Stimulated activated CD8-positive, alpha-beta memory T cell treated with anti-CD3 and anti-CD28 coated beads, Interleukin-7, amount 100 ng/mL, for 48 hours (primary cell): ENCODE results near the gene PDIA6.
"Not testable (repeated sequence)": the region's sequence is repeated elsewhere in the genome, so short reads cannot be mapped to it uniquely, and the experiment has no call there.

Experiments used
- DNase-seq, 2 donors: peaks; one replicate each; pipeline ENCODE4 v3.0.0-alpha.2; 2020; ENCODE audit warnings: low read depth in 1 of 2; ENCODE audit errors: extremely low read depth in 1 of 2

The PDIA6 gene

GRCh38 chr2:10811517-10811916 lies 1.1 kb downstream of the PDIA6 start:
- no peak for DNase-seq

DNA sequence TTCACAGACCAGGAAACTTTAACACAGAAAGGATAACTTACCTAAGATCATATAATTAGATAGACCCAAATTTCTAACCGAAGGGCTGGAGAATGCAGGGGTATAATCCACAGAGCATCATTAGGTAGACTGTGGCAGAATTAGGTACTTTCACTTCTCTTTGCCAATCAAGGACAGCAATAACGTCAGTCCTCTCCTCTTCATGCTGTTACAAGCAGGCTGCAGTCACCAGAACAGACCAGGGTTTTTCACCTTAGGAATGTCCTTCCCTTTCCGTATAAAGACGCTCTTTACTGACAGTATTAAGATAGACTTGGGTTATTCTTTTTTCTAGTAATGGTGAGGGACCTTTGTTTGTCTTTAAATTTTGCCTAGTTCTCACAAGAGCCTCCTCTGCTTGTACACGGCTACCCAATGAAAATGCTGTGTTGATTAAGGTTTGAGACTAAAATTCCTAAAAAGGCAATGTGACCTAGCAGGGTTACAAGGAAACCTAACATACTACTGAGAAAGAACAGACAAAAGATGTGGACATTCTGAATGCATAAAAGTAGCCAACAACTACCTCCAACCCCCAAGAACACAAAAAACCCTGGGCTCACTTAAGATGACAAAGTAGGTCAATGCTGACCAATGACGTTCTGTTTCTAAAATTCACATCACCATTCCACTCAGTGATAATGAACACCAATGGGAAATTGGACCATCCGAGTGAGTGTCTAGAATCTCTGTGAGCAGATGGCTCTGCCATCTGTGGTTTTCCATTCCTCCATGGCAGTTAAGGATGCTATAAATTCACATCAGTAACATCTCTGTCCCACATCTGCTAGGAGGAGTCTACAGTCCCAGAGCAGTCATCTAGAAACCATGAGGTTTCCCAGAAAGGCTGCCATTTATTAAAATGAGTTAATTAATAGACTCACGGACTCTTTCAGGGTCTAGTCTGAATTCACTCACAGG lies 2.1 kb downstream of the PDIA6 start:
- DNase-seq, result no peak

- DNase-seq, result no peak
Measured at GRCh38 chr2:10806543-10806942, 6.0 kb downstream of the PDIA6 start.

GRCh38 chr2:10805990-10806389 lies 6.6 kb downstream of the PDIA6 start:
- DNase-seq, result not testable (repeated sequence)

GRCh38 chr2:10802657-10803056 lies 9.9 kb downstream of the PDIA6 start:
- DNase-seq, result no peak

GRCh38 chr2:10800163-10800562 lies 12.4 kb downstream of the PDIA6 start:
- DNase-seq, result no peak

DNA sequence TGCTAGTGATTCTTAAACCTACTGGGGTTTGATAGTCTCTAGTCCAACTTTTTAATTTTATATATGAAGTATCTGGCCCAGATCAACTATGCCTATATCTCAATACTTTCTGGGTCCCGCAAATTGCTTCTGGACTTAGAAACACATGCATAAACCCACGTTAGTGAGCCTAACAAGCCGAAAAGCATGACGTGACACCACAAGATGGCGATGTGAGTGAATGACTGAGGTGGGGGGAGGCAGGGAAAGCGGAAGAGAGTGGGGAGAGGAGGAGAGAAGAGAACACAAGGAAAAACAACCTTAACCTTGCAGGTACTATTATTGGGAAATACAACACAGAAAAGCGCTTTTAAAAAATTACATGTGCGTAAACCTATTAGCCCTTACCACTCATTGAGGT lies 13.8 kb downstream of the PDIA6 start:
- DNase-seq, result no peak

GRCh38 chr2:10796703-10797102 lies 15.9 kb downstream of the PDIA6 start:
- no peak for DNase-seq

- DNase-seq, result no peak
Measured at GRCh38 chr2:10795508-10796046, 17.0 kb downstream of the PDIA6 start.

- DNase-seq, result no peak
Measured at GRCh38 chr2:10794876-10795275, 17.7 kb downstream of the PDIA6 start.

- DNase-seq, result no peak
Measured at GRCh38 chr2:10793816-10794215, 18.8 kb downstream of the PDIA6 start.

DNA sequence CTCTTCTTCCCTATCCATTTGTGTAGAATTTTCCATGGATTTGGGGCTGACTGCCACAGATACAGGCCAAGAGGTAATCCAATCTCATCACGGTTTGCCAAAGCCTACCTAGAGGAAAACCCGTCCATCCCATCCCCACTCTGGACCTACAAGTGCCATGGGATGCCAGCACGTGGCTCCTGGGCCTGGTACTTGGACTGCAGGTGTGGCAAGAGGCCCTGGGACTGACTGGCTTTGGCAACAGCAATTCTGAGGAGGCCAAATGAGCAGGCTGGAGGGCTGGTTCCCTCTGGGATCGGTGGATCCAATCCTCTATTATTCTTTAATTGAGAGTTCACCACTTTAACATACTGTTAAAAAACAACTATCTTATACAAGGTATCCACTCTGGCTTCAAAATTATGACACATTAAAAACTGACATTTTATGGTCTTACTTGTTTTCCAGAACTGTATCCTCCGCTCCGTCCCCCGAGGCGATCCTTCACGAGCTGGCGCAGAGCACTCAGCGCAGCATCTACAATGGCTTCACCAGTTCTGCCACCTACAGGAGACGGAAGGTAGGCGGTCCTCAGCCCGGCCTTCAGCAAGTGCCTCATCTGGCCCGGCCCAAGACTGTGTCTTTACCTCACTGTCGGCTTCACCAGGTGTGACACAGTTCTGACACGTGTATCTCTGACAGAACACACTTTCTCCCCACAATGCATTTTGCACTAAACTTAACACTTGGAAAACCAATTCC lies 19.8 kb downstream of the PDIA6 start:
- no peak for DNase-seq

DNA sequence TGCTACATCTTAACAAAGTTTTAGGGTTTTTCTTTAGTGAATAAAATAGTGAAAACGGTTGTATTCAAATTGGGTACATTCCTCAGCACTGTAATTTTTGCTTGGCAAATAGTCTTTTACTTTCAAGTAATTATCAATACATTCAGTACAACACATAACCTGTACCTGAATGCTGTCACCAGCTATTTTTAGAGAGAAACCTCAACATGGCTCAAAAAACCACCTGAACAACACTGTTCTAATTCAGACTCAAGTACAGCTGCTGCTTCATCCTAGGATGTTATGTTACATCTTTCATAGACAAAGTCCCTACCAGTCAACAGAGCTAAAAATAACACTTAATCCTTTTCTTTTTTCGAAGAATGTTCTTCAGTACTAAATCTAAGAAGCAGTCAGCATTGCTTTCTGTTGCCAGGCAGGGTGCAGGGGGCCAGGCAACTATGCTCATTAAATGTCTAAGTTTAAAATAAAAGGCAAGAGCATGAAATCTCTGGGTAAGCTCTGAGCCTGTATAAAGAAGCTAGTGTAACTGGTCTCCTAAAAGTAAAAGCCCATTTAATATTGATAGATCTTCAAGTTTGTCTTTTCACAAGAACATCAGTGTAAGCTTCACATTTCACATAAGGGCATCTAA lies 20.5 kb downstream of the PDIA6 start:
- no peak for DNase-seq

GRCh38 chr2:10790228-10790973 lies 22.2 kb downstream of the PDIA6 start:
- DNase-seq, result no peak

DNA sequence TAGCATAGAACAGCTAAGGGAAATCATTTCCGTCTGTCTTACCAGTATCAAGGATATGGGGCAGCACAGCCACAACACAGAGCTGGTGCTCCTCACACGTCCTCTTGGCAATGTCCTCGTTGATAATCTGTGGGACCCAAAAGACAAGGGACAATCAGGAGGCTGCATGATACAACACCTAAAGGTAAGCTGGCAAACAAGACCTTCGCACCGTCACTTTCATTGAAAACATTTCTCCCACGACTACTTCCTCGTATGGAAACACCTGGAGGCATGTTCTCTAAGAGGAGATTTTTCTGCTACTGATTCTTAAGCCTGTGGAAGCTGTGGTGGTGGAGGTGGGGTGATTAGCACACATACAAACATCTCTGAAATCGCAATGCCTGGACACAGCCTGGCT lies 23.7 kb downstream of the PDIA6 start:
- no peak for DNase-seq

- no peak for DNase-seq
Measured at GRCh38 chr2:10787176-10787968, 25.2 kb downstream of the PDIA6 start.

DNA sequence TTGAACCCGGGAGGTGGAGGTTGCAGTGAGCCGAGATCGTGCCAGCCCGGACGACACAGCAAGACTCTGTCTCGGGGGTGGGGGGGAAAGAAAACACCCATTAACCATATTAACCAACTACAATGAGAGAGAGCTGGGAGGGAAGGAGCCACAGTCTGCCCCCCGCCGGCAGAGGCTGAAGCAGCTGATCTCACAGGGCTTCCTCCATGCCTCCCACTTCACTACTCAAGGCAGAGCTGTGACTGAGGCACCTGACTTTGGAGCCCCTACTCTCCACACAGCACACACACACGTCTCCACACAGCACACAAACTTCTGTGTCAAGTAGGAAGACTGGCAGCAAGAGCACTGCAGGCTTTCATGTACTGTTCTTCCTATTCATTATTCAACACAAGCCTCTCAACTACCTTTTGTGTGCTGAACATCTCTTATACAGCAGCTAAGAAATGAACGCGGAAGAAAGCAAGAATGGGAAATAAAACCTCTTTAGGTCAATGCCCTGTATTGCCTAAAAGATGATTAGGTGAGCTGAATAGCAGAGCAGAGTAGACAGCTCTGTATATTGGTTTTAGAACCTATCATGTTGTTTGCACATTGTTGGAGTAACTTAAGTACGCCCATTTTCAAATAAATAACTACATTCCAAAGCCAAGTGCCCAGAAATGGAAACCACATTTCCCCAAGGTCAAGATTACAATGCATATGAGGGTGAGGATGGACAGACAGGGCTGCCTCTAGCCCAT lies 26.2 kb downstream of the PDIA6 start:
- no peak for DNase-seq

DNA sequence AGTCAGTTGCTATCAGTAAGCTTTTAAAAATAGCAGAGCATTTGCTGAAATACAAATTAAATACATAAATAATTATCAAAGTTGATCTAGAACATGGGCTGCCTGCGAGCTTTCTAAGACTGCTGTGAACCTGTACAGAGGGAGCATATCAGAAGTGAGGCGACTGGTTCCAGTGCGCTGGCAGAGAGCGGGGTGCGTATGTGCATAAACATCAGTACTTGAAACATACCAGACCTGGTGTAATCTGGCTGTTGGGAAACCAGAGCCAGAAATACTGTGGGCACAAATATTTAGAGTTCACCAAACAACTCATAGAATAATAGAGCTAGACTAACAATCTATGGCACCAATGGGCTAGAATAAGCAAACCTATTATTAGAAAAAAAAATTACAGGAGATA lies 27.3 kb downstream of the PDIA6 start:
- no peak for DNase-seq

- no peak for DNase-seq
Measured at GRCh38 chr2:10784719-10785118, 27.9 kb downstream of the PDIA6 start.
